K562 (cell line): ENCODE data around the gene SAT2. TPM values are rescaled to one million over a fixed set of nuclear protein-coding genes. Genes with fewer than 3 reads are reported as not detected.

Experiments
- ARID3A ChIP-seq: IDR thresholded peaks from 2 replicates; pipeline ENCODE4 v1.6.1; 2012; ENCODE audit warnings: low read depth, low read length, improper control_type of control experiment, borderline replicate concordance
- ATF6 ChIP-seq: sonication (generic); formaldehyde crosslinking; IDR thresholded peaks from 2 replicates; pipeline ENCODE4 v1.4.0; 2020; ENCODE audit warnings: mild to moderate bottlenecking, missing genetic modification reagents
- ELF1 ChIP-seq: fragments of 200-800 bp; sonication (Bioruptor generic); IDR thresholded peaks from 2 replicates; pipeline ENCODE4 v1.6.1; 2016; ENCODE audit warnings: missing genetic modification characterization, missing compliant biosample characterization
- ERF ChIP-seq: fragments of 450-650 bp; formaldehyde crosslinking; IDR thresholded peaks from 2 replicates; pipeline ENCODE4 v1.4.0; 2020; ENCODE audit warnings: mild to moderate bottlenecking, mixed read lengths
- GTF2A2 ChIP-seq: IDR thresholded peaks from 2 replicates; pipeline ENCODE4 v1.6.1; 2016; ENCODE audit warnings: mild to moderate bottlenecking, missing genetic modification characterization, missing compliant biosample characterization
- MEF2A ChIP-seq: IDR thresholded peaks from 2 replicates; pipeline ENCODE4 v1.6.1; 2011; ENCODE audit warnings: low read depth, mild to moderate bottlenecking, low read length, moderate library complexity; ENCODE audit not compliant: control insufficient read depth
- NR3C1 ChIP-seq: sonication (generic); formaldehyde crosslinking; IDR thresholded peaks from 2 replicates; pipeline ENCODE4 v1.8.1; 2022; ENCODE audit warnings: missing genetic modification reagents
- SRSF7 ChIP-seq: fragments of 200-400 bp; formaldehyde crosslinking; optimal IDR thresholded peaks from 2 replicates; pipeline ENCODE3; 2017; ENCODE audit warnings: mild to moderate bottlenecking, low read depth, low read length
- TFAM ChIP-seq: fragments of 250-450 bp; sonication (Bioruptor Pico); conservative IDR thresholded peaks from 2 replicates; pipeline ENCODE4 v1.5.0; 2021; ENCODE audit warnings: mild to moderate bottlenecking, moderate library complexity
- TRIM28 ChIP-seq: fragments of 450-650 bp; IDR thresholded peaks from 2 replicates; pipeline ENCODE4 v1.6.1; 2017
- ZFPM2 ChIP-seq: fragments of 250-450 bp; sonication (Bioruptor Pico); IDR thresholded peaks from 2 replicates; pipeline ENCODE4 v1.5.1; 2022; ENCODE audit warnings: mild to moderate bottlenecking
- ZNF280A ChIP-seq: fragments of 450-650 bp; IDR thresholded peaks from 2 replicates; pipeline ENCODE4 v1.6.1; 2018; ENCODE audit warnings: mild to moderate bottlenecking, low read depth; ENCODE audit not compliant: partially characterized antibody
- ZNF695 ChIP-seq: fragments of 450-650 bp; formaldehyde crosslinking; IDR thresholded peaks from 2 replicates; pipeline ENCODE4 v1.4.0; 2020; ENCODE audit warnings: mild to moderate bottlenecking, moderate library complexity
- ZNF75A ChIP-seq: fragments of 450-650 bp; formaldehyde crosslinking; IDR thresholded peaks from 2 replicates; pipeline ENCODE4 v1.4.0; 2020; ENCODE audit warnings: mild to moderate bottlenecking
- ZNF77 ChIP-seq: fragments of 250-450 bp; sonication (Bioruptor Pico); IDR thresholded peaks from 2 replicates; pipeline ENCODE4 v1.5.0; 2020
- polyA plus RNA-seq, 8 experiments: library from polyadenylated mRNA; depleted of rRNA in 4 of 8; stranded (reverse) in 5 of 8; unstranded in 3 of 8; fragments of >200 nt; fragmentation: Nextera tagmentation in 2 of 8; fragmentation: Illumina TruSeq in 1 of 8; extraction: Ambion mirVana in 2 of 8; extraction: Trizol in 1 of 8; gene quantifications; 2 replicates each; pipeline versions ENCODE4 v1.2.1 to v1.2.3, GENCODE V29; 2011 to 2014; ENCODE audit warnings: inconsistent platforms in 1 of 8, missing spikeins in 1 of 8
- total RNA-seq, 7 experiments: library from RNA; depleted of rRNA in 6 of 7; stranded (reverse); fragments of >200 nt in 6 of 7; fragmentation: Illumina TruSeq in 2 of 7; extraction: Trizol in 2 of 7; gene quantifications; 2 replicates each; pipeline versions ENCODE4 v1.2.1 to v1.2.3, GENCODE V29; 2011 to 2021; ENCODE audit warnings: low replicate concordance in 1 of 7

The SAT2 gene
- total and polyA plus RNA-seq, 9 of the 15 experiments (the other 6 are each of a cell fraction or from before 2014, with no cell fraction given): 2.0 to 8.0 (median 5.3) TPM

GRCh38 chr17:7626956-7627249 lies 718 bp downstream of the SAT2 start (continued):
- no peak for TF ChIP-seq ZNF280A
- no peak for TF ChIP-seq ARID3A
- no peak for TF ChIP-seq ZFPM2 (CRISPR knock-in tag)
- no peak for TF ChIP-seq TFAM (CRISPR knock-in tag)
- TF ChIP-seq ELF1: no peak
- TF ChIP-seq ZNF77: no peak
- no peak for TF ChIP-seq NR3C1 (CRISPR knock-in tag)
- TF ChIP-seq ERF (CRISPR knock-in tag): no peak
- TF ChIP-seq MEF2A: no peak
- no peak for TF ChIP-seq ATF6 (CRISPR knock-in tag)
- no peak for TF ChIP-seq GTF2A2 (tag)
- no peak for TF ChIP-seq TRIM28
- TF ChIP-seq ZNF75A (CRISPR knock-in tag): no peak
- TF ChIP-seq ZNF695: no peak
- no peak for TF ChIP-seq SRSF7
